HCT116 (cell line): ENCODE results near the gene MAP3K20.

Experiments
- EZH2 ChIP-seq: fragments of 200-600 bp; sonication (generic); IDR thresholded peaks from 2 replicates; pipeline ENCODE4 v1.6.1; 2017; ENCODE audit warnings: antibody characterized with exemption, mixed run types
- POLR2A ChIP-seq: IDR thresholded peaks from 2 replicates; pipeline ENCODE4 v1.7.0; 2011; ENCODE audit warnings: borderline replicate concordance; ENCODE audit not compliant: insufficient read depth, insufficient read length; ENCODE audit errors: extremely low read depth
- TF ChIP-seq, protein P1 (sequence below), 3 experiments: fragments of 200-600 bp in 1 of 3; sonication (generic) in 1 of 3; IDR thresholded peaks in 2 of 3; conservative IDR thresholded peaks in 1 of 3; 2 replicates each; pipeline ENCODE4 v1.5.1; 2012 to 2017; ENCODE audit warnings: low read depth in 2 of 3, low read length in 2 of 3, antibody characterized with exemption in 1 of 3, borderline replicate concordance in 1 of 3, control low read depth in 1 of 3, mild to moderate bottlenecking in 1 of 3, mixed read lengths in 1 of 3, mixed run types in 1 of 3, moderate library complexity in 1 of 3; ENCODE audit not compliant: insufficient read depth in 1 of 3

DNA sequence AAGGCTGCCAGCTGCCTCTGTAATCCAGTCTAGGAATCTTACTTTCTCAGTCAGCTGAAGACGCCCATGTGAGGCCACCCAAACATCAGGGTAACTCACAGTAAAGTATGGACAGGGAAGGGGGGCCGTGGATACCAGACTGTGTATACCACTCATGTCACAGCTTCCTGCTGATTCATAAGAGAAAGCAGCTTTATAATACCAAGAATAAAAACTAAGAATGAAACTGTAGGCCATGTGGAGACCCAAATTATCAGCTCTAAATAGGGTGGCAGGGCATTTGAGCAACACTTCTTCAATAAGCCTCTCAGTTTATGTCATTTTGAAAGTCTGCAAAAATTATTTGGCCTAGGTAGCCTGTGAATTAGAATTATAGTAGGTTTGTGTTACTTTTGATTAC, 164.0 kb downstream of the MAP3K20 start:
- TF ChIP-seq, protein P1, sequence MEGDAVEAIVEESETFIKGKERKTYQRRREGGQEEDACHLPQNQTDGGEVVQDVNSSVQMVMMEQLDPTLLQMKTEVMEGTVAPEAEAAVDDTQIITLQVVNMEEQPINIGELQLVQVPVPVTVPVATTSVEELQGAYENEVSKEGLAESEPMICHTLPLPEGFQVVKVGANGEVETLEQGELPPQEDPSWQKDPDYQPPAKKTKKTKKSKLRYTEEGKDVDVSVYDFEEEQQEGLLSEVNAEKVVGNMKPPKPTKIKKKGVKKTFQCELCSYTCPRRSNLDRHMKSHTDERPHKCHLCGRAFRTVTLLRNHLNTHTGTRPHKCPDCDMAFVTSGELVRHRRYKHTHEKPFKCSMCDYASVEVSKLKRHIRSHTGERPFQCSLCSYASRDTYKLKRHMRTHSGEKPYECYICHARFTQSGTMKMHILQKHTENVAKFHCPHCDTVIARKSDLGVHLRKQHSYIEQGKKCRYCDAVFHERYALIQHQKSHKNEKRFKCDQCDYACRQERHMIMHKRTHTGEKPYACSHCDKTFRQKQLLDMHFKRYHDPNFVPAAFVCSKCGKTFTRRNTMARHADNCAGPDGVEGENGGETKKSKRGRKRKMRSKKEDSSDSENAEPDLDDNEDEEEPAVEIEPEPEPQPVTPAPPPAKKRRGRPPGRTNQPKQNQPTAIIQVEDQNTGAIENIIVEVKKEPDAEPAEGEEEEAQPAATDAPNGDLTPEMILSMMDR (IDR thresholded peaks at IDR 0.05 in 2 of 3, conservative IDR thresholded peaks at IDR 0.05 in 1 of 3; ENCODE audit: borderline replicate concordance in 1 of 3, insufficient read depth in 1 of 3, low read depth in 2 of 3, low read length in 2 of 3) = no peak
- TF ChIP-seq POLR2A (no peak), EZH2 (no peak)
